NOMO-1 treated with dmso at 0.1 percent for 144 hours (cell line): ENCODE results near the gene CTDNEP1.

ENCODE experiments used
- DNase-seq: peaks from one replicate; lab custom pipeline; 2025; ENCODE audit not compliant: unreplicated experiment; lab: John Stamatoyannopoulos, UW

The CTDNEP1 gene

DNA sequence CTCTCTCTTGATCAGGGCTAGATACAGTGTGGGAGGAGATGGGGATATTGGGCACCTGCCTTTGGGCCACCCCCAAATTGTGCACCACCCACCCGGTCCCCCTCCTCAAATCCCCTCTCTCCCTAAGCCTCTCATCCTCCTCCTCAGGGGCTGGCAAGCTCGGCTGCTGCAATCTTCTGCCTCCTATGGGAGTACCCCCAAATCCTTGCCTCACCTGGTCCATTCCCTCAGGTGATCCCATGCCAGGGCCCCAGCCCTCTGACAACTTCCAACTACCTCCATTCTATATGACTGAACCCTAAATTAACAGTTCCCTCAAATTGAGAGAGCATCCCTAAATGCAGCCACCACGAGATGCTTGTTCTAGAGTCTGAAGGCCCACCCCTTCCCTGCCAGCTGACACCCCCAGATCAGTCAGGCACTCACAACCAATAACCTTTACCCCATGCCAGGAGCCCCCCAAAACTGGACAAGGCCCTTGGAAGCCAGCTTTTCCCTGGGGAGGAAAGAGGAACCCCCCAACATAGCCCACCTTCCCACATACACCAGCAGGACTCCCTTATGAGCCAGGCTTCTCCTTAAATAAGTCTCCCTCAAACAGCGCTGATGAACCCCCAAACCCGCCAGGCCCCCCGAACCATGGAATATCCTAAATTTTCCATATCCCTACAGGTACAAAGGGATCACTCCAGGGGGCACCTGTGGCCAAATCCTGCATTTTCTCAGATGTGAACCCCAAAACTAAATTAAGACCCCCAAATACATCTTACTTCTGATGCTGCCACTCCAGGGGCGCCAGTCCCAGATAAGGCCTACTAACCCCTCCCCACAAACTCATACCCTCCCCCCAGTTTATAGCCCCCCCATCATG is 35.1 kb downstream of the CTDNEP1 start:
- no peak for DNase-seq

GRCh38 chr17:7215652-7216180 is 35.8 kb downstream of the CTDNEP1 start:
- no peak for DNase-seq

DNA sequence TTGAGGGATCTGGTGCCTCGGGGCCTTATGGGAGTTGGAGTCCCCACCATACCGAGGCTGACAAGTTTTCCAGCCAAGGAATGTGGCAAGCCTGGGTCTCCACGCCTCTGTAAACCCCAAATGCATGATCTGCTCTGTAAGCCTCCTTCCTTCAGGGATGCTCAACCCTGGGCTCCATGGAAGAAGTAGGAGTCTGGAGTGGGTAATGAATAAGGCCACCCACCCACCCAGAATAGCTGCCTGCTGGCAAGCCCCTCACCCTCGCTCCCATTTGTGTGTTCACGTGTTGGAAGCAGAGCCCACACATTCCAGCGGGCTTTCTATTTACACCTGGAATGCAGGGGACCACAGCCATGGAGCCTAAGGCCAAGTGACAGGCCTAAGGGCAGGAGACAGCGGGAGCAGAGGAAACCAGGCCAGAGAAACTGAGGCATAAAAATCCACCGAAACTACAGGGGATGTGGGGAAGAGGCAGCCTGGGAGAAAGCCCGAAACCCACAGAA is 36.3 kb downstream of the CTDNEP1 start:
- DNase-seq, result no peak

- peak; percentile 95 for DNase-seq
Measured at GRCh38 chr17:7214300-7215135, 37.0 kb downstream of the CTDNEP1 start.

GRCh38 chr17:7213895-7214299 is 37.6 kb downstream of the CTDNEP1 start:
- peak; percentile 51 for DNase-seq

DNA sequence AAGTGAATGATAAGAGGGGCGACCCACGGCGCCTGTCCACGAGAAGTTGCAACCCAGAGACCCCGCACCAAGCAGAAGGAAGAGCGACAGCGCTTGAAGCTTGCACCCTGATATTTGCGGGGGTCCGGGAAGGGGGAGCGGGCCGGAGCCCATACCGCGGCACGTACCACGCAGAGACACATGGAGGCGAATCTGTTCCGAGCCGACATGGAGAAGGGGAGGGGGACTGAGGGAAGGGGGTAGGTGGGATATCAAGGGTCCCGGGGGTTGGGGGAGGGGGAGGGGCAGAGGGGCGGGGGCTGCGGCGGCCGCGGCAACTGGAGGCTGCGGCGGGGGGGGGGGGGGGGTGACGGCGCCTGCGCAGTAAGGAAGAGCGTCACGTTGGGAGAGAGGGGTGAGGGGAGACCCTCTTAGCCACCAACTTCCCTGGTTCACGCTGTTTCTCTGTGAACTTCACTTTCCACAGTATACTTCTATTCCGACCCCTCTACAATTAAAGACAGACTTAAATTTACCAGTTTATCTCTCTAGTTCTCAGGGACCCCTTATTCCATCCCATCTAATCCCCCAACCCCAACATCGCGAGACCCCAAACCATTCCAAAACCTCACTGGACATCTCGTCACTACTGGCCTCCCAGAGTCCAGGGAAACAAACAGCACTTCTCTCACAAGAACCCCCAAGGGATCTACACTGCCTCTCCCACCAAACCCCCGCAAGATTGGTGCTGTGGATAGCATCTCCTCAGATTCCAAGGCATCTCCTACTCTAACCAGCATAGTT is 39.9 kb downstream of the CTDNEP1 start:
- DNase-seq, result no peak

DNA sequence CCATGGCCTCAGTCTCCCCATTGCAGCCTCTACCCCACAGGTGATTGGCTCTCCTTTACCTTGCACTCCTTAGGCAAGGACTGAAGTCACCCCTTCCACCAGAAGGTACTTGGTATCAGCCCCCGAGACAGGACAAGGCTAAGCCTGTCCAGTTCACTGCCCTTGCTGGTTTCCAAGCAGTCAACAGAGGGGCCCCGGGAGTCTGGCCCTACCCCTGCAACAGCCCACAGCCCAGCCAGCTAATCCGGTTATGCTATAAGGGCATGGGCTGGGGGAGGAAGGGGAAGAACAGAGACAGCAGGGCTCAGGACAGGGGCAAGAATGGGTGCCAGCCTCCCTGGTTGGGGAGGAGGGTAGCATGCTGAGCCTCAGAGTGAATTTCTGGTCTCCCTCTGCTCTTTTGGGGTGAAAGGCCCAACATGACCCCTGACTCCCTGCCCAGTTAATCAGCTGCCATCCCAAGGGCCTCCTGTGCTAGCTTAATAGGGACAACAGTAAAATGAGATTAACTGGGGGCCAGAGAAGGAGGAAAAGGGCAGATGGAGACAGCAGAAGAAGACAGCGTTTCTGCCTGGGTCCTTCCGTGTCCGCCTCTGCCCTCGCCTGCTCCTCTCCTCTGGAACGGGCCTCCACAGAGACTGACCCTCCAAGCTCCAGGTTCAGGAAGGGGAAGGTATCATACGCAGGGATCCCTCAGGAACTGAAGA is 42.6 kb downstream of the CTDNEP1 start:
- no peak for DNase-seq

- no peak for DNase-seq
Measured at GRCh38 chr17:7208027-7208571, 43.4 kb downstream of the CTDNEP1 start.

DNA sequence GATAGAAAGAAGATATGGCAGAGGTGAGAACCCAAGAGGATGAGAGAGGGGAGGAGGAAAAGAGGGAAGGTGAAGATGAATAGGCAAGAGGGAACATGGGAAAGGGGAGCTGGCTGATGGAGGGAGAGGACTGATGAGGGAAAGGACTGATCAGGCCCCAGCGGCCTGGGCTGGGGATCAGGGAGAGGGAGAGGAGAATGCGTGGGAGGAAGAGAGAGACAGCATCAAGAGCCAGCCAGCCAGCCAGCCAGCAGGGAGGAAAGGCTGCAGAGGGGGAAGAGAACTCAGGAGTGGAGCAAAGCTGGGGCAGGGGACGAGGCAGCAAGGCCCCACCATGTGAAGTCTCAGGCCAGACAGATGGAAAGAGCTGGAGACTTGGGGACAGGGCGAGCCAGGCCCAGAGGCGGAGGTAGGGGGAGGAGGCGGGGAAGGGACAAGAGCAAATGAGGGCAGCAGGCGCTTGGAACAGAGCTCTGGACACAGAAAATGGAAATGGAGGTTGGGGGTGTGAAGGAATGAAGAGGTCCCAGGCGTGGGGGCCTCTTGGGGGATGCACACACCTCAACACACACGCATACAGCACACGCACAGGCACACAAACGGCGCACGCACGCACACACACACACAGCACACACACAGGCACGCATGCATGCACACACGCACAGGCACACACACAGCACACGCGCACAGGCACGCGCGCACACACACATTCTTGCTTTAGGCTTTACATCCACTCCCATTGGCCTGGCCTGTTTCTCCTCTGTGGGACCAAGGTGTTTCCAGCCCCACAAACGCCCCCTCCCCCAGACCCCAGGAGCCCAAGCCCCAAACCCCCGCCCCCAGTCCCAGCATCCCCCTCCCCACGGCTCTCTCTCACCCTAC is 44.2 kb downstream of the CTDNEP1 start:
- no peak for DNase-seq

GRCh38 chr17:7205561-7205960 is 46.0 kb downstream of the CTDNEP1 start:
- no peak for DNase-seq

DNA sequence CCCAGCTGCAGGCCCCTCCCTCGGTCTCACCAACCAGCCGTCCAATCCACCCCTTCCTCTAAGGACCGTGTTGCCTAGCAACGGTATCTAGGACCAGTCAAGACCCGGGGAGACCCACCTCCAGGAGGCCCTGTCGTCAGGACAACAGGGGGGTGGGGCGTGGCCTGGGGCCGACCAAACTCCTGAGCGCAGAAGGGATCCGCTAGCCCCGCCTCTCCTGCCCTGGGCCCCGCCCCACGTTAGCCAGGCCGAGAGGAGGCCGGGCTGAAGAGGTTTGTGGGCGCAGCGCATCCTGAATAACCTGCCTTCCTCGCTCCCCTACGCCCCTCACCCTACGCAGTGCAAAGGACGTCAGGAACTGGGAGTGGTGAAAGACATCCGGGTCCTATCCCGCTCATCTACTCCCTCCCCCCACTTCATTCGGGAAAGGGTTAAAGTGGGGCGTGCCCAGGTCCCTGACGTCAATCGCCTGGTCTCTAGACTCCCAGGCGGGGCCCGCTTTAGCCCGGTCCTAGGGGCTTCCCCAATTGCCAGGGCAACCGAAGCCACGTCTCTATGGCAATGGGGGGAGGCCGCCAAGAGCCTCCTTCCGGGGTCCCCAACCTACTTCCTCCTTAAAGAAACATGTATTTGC is 46.6 kb downstream of the CTDNEP1 start:
- no peak for DNase-seq

GRCh38 chr17:7204336-7204735 is 47.2 kb downstream of the CTDNEP1 start:
- DNase-seq, result no peak

GRCh38 chr17:7203391-7203790 is 48.1 kb downstream of the CTDNEP1 start:
- DNase-seq, result no peak

DNA sequence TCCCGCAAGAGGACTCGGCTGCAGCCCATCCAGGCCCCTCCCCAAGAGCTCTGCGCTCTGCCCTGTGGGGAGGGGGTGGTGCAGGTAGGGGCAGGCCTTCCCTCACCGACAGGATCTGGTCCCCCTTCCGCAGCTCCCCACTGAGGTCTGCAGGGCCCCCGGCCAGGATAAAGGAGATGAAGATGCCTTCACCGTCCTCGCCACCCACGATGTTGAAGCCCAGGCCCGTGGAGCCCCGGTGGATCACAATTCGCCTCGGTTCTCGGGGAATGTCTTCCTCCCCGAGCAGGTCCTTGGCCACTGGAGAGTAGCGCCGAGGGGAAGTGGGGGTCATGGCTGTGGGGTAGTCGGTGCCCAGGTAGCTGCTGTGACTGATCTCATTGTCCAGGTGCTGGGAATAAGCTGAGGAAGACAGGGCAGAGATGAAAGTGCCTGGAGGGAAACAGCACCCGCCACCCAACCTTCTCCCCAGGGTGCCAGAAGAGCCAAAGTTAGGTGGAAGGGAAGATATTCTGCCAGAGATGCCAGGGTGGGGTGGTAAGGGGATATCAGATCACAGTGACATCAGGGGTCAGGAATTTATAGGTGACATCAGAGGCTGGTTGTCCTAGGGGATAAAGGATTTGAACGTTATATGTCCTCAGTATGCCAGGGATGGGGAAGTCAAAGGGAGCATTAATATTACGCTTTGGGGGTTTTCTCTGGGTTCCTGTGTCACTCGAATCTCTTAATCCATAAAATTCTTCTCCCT is 54.7 kb downstream of the CTDNEP1 start:
- no peak for DNase-seq

DNA sequence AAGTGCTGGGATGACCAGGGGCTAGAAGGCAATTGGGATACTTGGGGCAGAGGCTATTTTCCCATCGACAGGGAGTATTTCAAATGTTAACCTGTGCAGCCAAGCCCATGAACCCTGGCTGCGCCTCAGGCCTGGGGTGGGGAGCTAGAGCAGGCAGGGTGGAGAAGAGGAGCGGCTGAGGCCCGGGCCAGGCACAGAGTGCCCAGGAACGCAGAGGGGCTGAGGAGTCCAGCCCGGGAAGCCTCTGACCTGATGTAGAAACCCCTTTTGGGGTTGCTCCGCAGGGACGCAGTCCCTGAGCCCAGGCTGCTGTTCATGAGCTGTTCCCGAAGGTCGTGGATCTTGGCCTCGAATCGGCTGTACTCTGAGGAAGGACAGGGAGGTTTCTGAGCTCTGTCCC is 55.6 kb downstream of the CTDNEP1 start:
- DNase-seq, result no peak
